Measurements from ENCODE around the gene ENAH. TPM values are rescaled to one million over a fixed set of nuclear protein-coding genes. Genes with fewer than 3 reads are reported as not detected.
"Not testable (repeated sequence)": the region's sequence is repeated elsewhere in the genome, so short reads cannot be mapped to it uniquely, and the experiment has no call there.

The ENAH gene
- total RNA-seq, 1 donor from 2014 or later = 749 TPM

GRCh38 chr1:225517221-225517620 lies 135.7 kb downstream of the ENAH start:
- Mint-ChIP-seq H3K27ac (ENCODE audit: unreplicated experiment) (peak overlapping the region; percentile 38), H3K4me3 (ENCODE audit: unreplicated experiment) (peak overlapping the region; percentile 35), H3K36me3 (ENCODE audit: low read depth, unreplicated experiment) (peaks cover 23% of the 10 kb centered on the region), H3K4me1 (ENCODE audit: low read depth, unreplicated experiment) (peaks cover 44% of the 10 kb centered on the region), H3K27me3 (ENCODE audit: low read depth, unreplicated experiment) (no peaks in the 10 kb centered on the region), H3K9me3 (ENCODE audit: unreplicated experiment) (no peaks in the 10 kb centered on the region)
- H3K27me3 ChIP-seq (ENCODE audit: insufficient read depth, low read length) = no peaks in the 10 kb centered on the region
- FAIRE-seq (no peak), DNase-seq (ENCODE audit: low read depth) (no peak)
- H3K4me3 ChIP-seq (ENCODE audit: insufficient read depth, low read depth, low read length) = no peak overlapping the region
- H3K9ac ChIP-seq (ENCODE audit: low read length) = no peak overlapping the region
- peaks cover 20% of the 10 kb centered on the region for H3K36me3 ChIP-seq (ENCODE audit: insufficient read depth, low read length)
- H2AFZ ChIP-seq (ENCODE audit: low read depth, low read length) = no peak overlapping the region
- no peak overlapping the region for H3K4me2 ChIP-seq (ENCODE audit: low read length)
- H4K20me1 ChIP-seq (ENCODE audit: insufficient read depth, low read length) = peaks cover 46% of the 10 kb centered on the region
- H3K4me1 ChIP-seq (ENCODE audit: insufficient read depth, low read length) = no peaks in the 10 kb centered on the region
- no peaks in the 10 kb centered on the region for H3K9me3 ChIP-seq (ENCODE audit: insufficient read depth, low read depth, low read length)
- TF ChIP-seq CTCF (IDR thresholded peaks at IDR 0.05; ENCODE audit: insufficient read depth, low read depth, low read length) (no peak), EZH2 (IDR thresholded peaks at IDR 0.05; ENCODE audit: insufficient read depth, low read length) (no peak)
- peaks cover 37% of the 10 kb centered on the region for H3K79me2 ChIP-seq (ENCODE audit: insufficient read depth, low read length)
- no peak overlapping the region for H3K27ac ChIP-seq (ENCODE audit: low read depth, low read length)

- no peak overlapping the region for H3K4me3 Mint-ChIP-seq (ENCODE audit: unreplicated experiment)
- H3K36me3 ChIP-seq (ENCODE audit: insufficient read depth, low read length) = peaks cover 26% of the 10 kb centered on the region
Measured at GRCh38 chr1:225514671-225515081, 138.2 kb downstream of the ENAH start.

GRCh38 chr1:225513576-225513975 lies 139.3 kb downstream of the ENAH start:
- H3K9me3 Mint-ChIP-seq (ENCODE audit: unreplicated experiment); H3K27me3 ChIP-seq (ENCODE audit: insufficient read depth, low read length); H2AFZ ChIP-seq (ENCODE audit: low read depth, low read length); H3K9ac ChIP-seq (ENCODE audit: low read length); H3K9me3 ChIP-seq (ENCODE audit: insufficient read depth, low read depth, low read length); H3K4me3 ChIP-seq (ENCODE audit: insufficient read depth, low read depth, low read length); H3K4me2 ChIP-seq (ENCODE audit: low read length); H3K27me3 Mint-ChIP-seq (ENCODE audit: low read depth, unreplicated experiment); FAIRE-seq; DNase-seq (ENCODE audit: low read depth); H3K27ac ChIP-seq (ENCODE audit: low read depth, low read length); H3K4me3 Mint-ChIP-seq (ENCODE audit: unreplicated experiment): not testable (repeated sequence)
- Histone ChIP-seq H3K4me1 (ENCODE audit: insufficient read depth, low read length) (peaks cover 13% of the 10 kb centered on the region), H3K36me3 (ENCODE audit: insufficient read depth, low read length) (peaks cover 19% of the 10 kb centered on the region), H3K79me2 (ENCODE audit: insufficient read depth, low read length) (peaks cover 20% of the 10 kb centered on the region), H4K20me1 (ENCODE audit: insufficient read depth, low read length) (peaks cover 31% of the 10 kb centered on the region)
- Mint-ChIP-seq H3K27ac (ENCODE audit: unreplicated experiment) (peak overlapping the region; percentile 28), H3K36me3 (ENCODE audit: low read depth, unreplicated experiment) (peaks cover 23% of the 10 kb centered on the region), H3K4me1 (ENCODE audit: low read depth, unreplicated experiment) (peaks cover 47% of the 10 kb centered on the region)

More at GRCh38 chr1:225514671-225515081, 138.2 kb downstream of the ENAH start:
- H2AFZ ChIP-seq (ENCODE audit: low read depth, low read length) = no peak overlapping the region
- H3K27me3 ChIP-seq (ENCODE audit: insufficient read depth, low read length) = no peaks in the 10 kb centered on the region
- no peak for TF ChIP-seq EZH2 (IDR thresholded peaks at IDR 0.05; ENCODE audit: insufficient read depth, low read length)
- no peak for TF ChIP-seq CTCF (IDR thresholded peaks at IDR 0.05; ENCODE audit: insufficient read depth, low read depth, low read length)
- Mint-ChIP-seq H3K27ac (ENCODE audit: unreplicated experiment) (no peak overlapping the region), H3K4me1 (ENCODE audit: low read depth, unreplicated experiment) (peaks cover 47% of the 10 kb centered on the region), H3K9me3 (ENCODE audit: unreplicated experiment) (no peaks in the 10 kb centered on the region), H3K36me3 (ENCODE audit: low read depth, unreplicated experiment) (peaks cover 26% of the 10 kb centered on the region), H3K27me3 (ENCODE audit: low read depth, unreplicated experiment) (no peaks in the 10 kb centered on the region)
- H3K79me2 ChIP-seq (ENCODE audit: insufficient read depth, low read length) = peaks cover 28% of the 10 kb centered on the region
- peaks cover 39% of the 10 kb centered on the region for H4K20me1 ChIP-seq (ENCODE audit: insufficient read depth, low read length)
- no peak overlapping the region for H3K4me3 ChIP-seq (ENCODE audit: insufficient read depth, low read depth, low read length)
- no peak overlapping the region for H3K4me2 ChIP-seq (ENCODE audit: low read length)
- H3K9me3 ChIP-seq (ENCODE audit: insufficient read depth, low read depth, low read length) = no peaks in the 10 kb centered on the region
- DNase-seq (ENCODE audit: low read depth) = peak; percentile 27
- no peak overlapping the region for H3K27ac ChIP-seq (ENCODE audit: low read depth, low read length)
- FAIRE-seq = no peak
- peaks cover 3% of the 10 kb centered on the region for H3K4me1 ChIP-seq (ENCODE audit: insufficient read depth, low read length)
- no peak overlapping the region for H3K9ac ChIP-seq (ENCODE audit: low read length)
